ENCODE data around the gene ABCA4.
"Not testable (repeated sequence)": the region's sequence is repeated elsewhere in the genome, so short reads cannot be mapped to it uniquely, and the experiment has no call there.

Gene ABCA4

DNA sequence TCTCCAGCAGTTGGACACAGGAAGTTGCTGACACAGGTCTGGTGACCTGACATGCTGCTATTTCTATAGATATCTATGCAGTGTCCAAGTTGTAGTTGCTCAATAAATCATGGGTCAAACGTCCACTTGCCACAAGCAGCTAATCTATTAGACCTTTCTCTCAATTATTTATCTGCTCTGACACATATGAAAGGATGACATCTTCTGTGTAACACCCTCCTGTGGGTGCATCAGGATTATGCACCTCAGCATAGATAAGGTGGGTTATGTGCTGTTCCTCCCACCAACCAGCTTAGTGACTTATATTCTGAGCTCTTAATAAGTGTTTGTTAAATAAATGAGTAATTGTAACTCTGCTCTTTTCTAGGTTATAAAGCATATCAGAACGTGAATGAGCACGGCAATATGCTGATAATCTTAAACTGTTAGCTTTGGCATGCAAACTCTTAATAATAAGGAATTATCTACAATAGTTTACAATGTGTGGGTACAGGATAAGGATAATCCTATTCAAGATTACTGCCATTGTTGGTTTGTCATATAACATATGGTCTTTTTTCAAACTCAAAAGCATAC is 121.0 kb downstream of the ABCA4 start:
- DNase-seq: no peak

DNA sequence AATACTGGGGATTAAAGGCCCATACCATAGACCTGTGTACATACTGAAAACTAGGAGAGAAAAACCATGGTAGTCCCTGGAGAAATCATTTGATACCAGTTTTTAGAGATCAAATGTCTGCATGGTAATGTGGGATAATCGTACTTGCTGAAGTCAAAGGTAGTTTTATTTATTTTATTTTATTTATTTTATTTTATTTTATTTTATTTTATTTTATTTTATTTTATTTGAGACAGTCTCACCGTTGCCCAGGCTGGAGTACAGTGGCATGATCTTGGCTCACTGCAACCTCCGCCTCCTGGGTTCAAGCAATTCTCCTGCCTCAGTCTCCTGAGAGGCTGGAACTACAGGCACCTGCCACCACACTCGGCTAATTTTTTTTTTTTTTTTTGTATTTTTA is 122.4 kb downstream of the ABCA4 start:
- DNase-seq: not testable (repeated sequence)

GRCh38 chr1:93997756-93998155 is 123.2 kb downstream of the ABCA4 start:
- DNase-seq: no peak

- DNase-seq: no peak
Observed at GRCh38 chr1:93995837-93996536, 125.0 kb downstream of the ABCA4 start.

DNA sequence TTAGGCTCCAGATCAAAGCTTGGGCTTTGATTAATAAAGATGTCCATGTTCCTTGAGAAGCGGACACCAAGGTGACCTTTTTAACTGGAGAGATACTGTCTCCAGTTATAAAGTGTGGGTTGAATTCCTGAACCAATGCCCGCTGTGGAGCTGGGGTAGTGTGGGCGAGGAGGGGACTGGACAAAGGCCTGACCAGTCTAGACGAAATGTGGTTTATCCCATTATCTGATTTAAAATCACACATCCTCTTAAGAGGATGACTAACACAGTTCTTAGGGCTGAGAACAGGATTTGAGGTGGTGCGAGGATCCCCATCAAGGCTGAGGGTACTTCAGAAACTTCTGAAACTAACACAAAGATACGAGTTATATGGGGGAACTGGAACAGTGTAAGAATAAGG is 127.2 kb downstream of the ABCA4 start:
- no peak for DNase-seq

DNA sequence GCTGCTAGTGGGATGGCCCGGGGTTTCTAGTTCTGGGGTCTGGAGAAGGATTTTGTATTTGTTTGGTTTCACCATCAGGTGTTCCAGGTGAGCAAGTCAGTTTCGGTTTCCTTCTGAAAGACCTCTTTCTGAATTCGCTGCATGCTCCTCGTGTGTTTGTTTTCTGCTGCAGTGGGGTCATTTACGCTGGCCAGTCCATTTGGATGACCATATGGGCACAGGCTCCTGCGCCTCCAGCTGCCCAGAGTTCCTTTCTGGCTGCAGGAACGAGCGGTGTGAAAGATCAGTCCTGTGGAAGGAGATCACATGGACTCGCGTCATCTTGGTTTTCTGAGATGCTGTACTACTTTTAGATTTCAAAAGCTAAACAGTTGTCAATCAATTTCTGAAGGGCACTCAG is 128.0 kb downstream of the ABCA4 start:
- no peak for DNase-seq

GRCh38 chr1:93992190-93992589 is 128.8 kb downstream of the ABCA4 start:
- no peak for DNase-seq

- DNase-seq: no peak
Observed at GRCh38 chr1:93991271-93991670, 129.7 kb downstream of the ABCA4 start.

DNA sequence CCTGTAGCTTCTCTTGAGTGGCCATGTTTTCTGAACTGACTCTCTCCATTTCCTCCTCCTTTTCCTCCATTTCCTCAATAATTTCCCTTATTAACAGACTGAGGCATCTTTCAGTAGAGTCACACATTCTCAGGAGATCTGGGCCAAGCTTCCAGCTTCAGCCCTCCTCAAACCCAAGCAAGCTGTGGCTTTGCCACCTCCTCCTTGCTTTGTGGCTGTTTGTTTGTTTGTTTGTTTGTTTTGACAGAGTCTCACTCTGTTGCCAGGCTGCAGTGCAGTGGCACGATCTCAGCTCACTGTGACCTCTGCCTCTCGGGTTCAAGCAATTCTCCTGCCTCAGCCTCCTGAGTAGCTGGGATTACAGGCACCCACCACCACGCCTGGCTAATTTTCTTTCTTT is 130.5 kb downstream of the ABCA4 start:
- not testable (repeated sequence) for DNase-seq

DNA sequence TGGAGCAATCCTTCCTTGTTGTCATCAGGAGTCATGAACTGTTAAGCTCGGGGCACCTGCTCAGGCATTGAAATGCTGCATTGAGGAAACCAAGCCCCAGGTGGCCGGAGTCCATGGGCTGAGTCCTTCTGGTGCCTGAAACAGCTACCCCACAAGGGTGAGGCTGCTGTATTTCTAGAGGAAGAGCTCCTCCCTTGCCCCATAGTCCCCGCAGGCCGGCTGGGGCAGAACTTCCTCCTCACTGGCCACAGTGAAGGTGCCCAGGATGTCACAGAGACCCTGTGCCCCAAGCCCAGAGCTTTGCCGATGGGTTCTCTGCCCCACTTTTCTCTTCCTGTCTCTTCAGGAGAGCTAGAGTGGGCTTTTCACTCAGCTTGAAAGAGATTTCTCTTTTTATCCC is 130.9 kb downstream of the ABCA4 start:
- no peak for DNase-seq

- DNase-seq: no peak
Observed at GRCh38 chr1:93989601-93990000, 131.3 kb downstream of the ABCA4 start.

- no peak for DNase-seq
Observed at GRCh38 chr1:93988634-93989350, 132.2 kb downstream of the ABCA4 start.

DNA sequence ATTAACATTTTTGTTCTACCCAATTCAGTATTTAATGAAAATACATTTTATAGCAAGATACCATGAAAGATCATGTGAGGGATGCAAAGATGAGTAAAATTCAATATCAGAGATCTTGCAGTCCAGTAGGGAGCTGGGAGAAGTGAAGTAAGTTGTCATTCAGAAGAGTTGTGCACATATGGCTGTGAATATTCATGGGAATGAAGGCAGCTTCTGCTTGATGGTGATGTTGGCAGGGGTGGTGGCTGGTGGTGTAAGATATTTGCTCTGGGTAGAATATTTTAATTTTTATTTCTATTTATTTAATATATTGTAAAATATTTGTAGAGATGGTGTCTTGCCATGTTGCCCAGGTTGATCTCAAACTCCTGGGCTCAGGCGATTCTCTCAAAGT is 139.7 kb downstream of the ABCA4 start:
- DNase-seq: no peak

DNA sequence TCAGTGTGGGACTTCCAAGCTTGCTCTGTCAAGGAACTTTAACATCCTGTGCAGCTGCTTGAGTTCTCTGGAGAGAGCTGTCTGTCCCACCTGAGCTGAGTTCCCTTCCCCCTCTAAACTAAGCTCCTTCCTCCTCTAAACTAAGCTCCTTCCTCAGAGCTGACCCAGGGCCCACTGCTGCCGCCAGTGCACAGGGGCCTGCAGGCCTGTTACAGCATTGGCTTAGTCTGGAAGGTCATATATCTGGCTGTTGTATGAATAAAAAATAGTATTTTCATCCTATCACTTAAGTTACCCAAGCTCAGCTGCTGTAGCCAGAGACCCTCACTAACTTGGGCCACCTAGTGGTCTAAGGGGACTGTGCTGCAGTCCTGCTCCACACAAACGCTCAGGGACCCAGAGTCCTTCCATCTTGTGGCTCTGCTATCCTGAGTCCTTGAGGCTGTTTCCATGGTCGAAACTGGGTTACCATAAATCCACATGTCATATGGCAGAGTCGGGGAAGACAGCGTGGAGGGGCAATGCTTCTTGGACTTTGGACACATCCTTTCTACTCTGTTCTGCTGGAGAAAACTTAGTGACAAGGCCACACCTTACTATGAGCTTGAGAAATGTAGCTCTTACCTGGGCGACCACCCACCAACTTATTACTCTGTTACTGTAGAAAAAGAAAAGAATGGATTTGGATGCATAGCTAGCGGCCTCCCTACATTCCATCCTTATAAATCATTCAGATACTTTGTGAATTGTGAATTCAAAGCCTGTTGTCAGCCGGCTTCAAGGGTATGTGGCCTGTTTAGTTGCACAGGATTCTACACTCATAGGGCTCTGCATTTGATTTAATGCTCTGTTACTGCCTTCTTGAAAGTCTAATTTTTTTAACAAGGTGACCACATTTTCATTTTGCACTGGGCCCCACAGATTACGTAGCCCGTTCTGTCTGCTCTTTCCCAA is 140.4 kb downstream of the ABCA4 start:
- no peak for DNase-seq

DNA sequence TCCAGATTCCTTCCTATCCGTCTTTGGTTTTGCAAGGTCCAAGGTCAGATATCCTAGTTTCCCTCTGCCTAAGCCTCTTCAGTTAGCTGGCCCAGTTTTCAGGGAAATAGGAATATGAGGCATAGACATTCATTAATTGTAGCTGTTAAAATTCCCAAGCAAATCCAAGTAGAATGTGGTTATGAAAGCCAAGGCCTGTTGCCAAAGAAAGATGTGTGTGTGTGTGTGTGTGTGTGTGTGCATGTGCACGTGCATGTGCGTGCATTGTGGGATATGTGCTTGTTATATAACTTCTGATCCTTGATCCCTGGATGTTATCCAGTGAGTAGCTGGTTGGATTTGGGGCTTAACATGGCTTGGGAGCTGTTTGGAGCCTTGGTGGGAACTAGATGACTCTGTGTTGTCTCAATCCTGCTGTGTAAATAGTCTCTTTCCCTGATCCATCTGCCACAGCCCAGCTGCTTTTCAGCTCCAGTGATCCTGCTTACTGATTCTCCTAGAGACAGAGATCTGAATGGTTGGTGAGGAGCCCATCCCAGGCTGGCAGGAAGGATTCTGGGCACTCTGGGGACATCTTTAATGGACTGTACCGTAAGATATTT is 141.1 kb downstream of the ABCA4 start:
- DNase-seq: peak; percentile 71

- DNase-seq: no peak
Observed at GRCh38 chr1:93979040-93979717, 141.8 kb downstream of the ABCA4 start.

GRCh38 chr1:93977598-93977945 is 143.4 kb downstream of the ABCA4 start:
- DNase-seq: no peak

DNA sequence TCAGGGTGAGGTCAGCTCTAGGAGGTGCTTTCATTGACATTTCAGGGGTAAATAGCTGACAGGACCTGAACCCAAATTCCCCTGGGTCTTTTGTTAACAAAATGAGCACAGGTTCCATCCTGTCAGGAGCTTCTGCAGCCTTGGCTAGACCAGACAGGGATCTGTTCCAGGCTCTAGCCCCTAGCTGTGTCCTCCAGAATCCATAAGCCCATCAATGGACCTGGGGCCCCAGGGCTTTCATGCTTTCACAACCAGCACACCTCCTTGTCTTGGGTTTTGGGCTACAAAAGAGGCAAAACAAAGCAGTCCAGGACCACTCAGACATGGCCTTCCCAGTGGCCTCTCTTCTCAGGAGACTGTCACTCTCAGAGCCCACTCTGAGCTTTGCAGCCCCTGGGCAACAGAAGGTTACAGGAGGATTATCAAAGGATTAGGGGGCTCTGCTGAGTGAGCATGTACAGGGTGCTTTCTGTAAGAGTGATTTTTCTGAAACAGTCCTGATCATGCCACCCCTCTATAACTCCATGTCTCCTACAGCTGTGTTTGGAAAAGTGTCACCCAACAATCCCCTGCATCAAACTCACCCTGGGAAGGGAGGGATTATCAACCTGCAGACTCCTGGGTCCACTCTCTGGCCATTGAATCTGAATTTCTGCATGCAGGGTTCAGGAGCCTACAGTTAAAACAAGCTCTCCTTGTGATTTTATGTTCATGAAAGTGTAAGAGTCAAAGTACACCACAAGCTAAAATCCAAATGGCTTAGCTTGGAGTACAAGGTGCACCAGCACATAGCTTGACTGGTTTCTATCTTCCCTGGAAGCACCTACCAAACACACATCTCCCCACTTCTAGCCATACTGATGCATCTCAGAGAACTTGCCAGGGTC is 144.0 kb downstream of the ABCA4 start:
- DNase-seq: no peak

DNA sequence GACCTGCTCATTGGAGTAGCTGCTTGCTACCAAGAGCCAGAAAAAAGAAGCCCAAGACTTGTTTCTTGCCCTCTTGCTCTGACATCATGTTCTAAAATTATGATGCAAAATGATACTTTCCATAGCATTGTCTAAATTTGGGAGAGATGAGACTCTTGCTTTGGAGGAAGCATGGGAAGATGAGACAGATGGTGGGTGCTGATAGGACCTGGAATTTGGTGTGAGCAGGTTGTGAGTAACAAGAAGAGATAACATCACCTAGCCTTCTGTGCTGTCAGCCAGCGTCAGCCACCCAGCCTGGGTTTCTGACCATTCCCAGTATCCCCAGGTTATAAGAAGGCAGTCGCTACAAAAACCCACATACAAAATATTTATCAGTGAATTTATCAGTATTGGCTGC is 144.7 kb downstream of the ABCA4 start:
- DNase-seq: no peak

- no peak for DNase-seq
Observed at GRCh38 chr1:93972341-93972740, 148.6 kb downstream of the ABCA4 start.

- DNase-seq: no peak
Observed at GRCh38 chr1:93969887-93970286, 151.1 kb downstream of the ABCA4 start.

All from NCI-H2029 (cell line).